GM12878 (cell line): ENCODE measurements around the gene QPCT. TPM values are rescaled to one million over a fixed set of nuclear protein-coding genes. Genes with fewer than 3 reads are reported as not detected.

Source experiments
- ATAC-seq: fragments of 200-7000 bp; cut with Tn5 transposase; 3 replicates; pipeline ENCODE4 v1.9.1; 2020; ENCODE audit warnings: mild to moderate bottlenecking, moderate library complexity
- BruUV-seq: library from RNA; stranded (reverse); fragments of 400-500 nt; replicated peaks from 2 replicates; lab custom pipeline; 2021; lab: Mats Ljungman, UMichigan
- CTCF ChIA-PET: fragments of 300-600 bp; sonication (Branson Sonifier 250); formaldehyde crosslinking; extraction: SDS; loops from one replicate; lab custom pipeline; 2021; ENCODE audit warnings: inconsistent platforms; lab: Yijun Ruan, JAX
- POLR2A ChIA-PET: fragments of 350-600 bp; formaldehyde crosslinking; extraction: SDS; loops from one replicate; lab custom pipeline; 2021; ENCODE audit warnings: inconsistent platforms; lab: Charles Lee
- RAD21 ChIA-PET: fragments of 300-600 bp; sonication (Branson Sonifier 250); formaldehyde crosslinking; loops from one replicate; lab custom pipeline; 2023; ENCODE audit warnings: antibody characterized with exemption; ENCODE audit not compliant: unreplicated experiment; lab: Charles Lee
- SMC1A ChIA-PET: fragments of 300-600 bp; sonication (Branson Sonifier 250); formaldehyde crosslinking; loops from one replicate; lab custom pipeline; 2023; ENCODE audit not compliant: unreplicated experiment, uncharacterized antibody; lab: Charles Lee
- DNase-seq: peaks from one replicate; pipeline ENCODE4 v3.0.0-alpha.2; 2011; ENCODE audit warnings: low read depth, low spot score
- FAIRE-seq: peaks from 3 replicates; lab custom pipeline; 2011; peaks lifted over from hg19 to GRCh38; lab: Jason Lieb, UNC
- H2AFZ ChIP-seq: 2 replicates; pipeline ENCODE4 v1.6.0; 2011; ENCODE audit warnings: low read depth, low read length, control low read depth; ENCODE audit not compliant: control insufficient read depth
- H3K27ac ChIP-seq: 2 replicates; pipeline ENCODE4 v1.5.1; 2011; ENCODE audit warnings: control low read depth; ENCODE audit not compliant: control insufficient read depth, insufficient read depth
- H3K27me3 ChIP-seq, 2 experiments: replicated peaks in 1 of 2; 2 replicates each; pipeline versions ENCODE4 v1.6.0 to v1.6.1; 2011; ENCODE audit warnings: low read length in 1 of 2; ENCODE audit not compliant: control insufficient read depth in 2 of 2, insufficient read depth in 2 of 2
- H3K36me3 ChIP-seq, 2 experiments: 2 replicates each; pipeline ENCODE4 v1.5.1; 2011; ENCODE audit warnings: low read length in 1 of 2; ENCODE audit not compliant: control insufficient read depth in 2 of 2, insufficient read depth in 2 of 2
- H3K4me1 ChIP-seq: 2 replicates; pipeline ENCODE4 v1.6.1; 2011; ENCODE audit warnings: mild to moderate bottlenecking, low read length, moderate library complexity, mixed read lengths; ENCODE audit not compliant: control insufficient read depth, insufficient read depth
- H3K4me2 ChIP-seq: 2 replicates; pipeline ENCODE4 v1.6.0; 2011; ENCODE audit warnings: control low read depth; ENCODE audit not compliant: control insufficient read depth, insufficient read depth
- H3K4me3 ChIP-seq: fragments of 200-600 bp; sonication (generic); 2 replicates; pipeline ENCODE4 v1.5.1; 2016
- H3K79me2 ChIP-seq: 2 replicates; pipeline ENCODE4 v1.6.0; 2011; ENCODE audit warnings: low read length; ENCODE audit not compliant: control insufficient read depth, insufficient read depth
- H3K9ac ChIP-seq: 2 replicates; pipeline ENCODE4 v1.8.0; 2011; ENCODE audit warnings: low read length, control low read depth, mixed read lengths; ENCODE audit not compliant: control insufficient read depth, insufficient read depth
- H3K9me3 ChIP-seq: replicated peaks from 3 replicates; pipeline ENCODE4 v1.5.1; 2011; ENCODE audit warnings: mild to moderate bottlenecking, low read length; ENCODE audit not compliant: control insufficient read depth, insufficient read depth
- H4K20me1 ChIP-seq: 2 replicates; pipeline ENCODE4 v1.6.0; 2011; ENCODE audit not compliant: control insufficient read depth, insufficient read depth
- CREB1 ChIP-seq: IDR thresholded peaks from 2 replicates; pipeline ENCODE4 v1.6.1; 2012; ENCODE audit warnings: low read depth, mild to moderate bottlenecking, inconsistent platforms
- LARP7 ChIP-seq: fragments of 450-650 bp; IDR thresholded peaks from 2 replicates; pipeline ENCODE4 v1.6.1; 2017; ENCODE audit warnings: mild to moderate bottlenecking
- NKRF ChIP-seq: fragments of 450-650 bp; conservative IDR thresholded peaks from 2 replicates; pipeline ENCODE4 v1.6.1; 2017; ENCODE audit warnings: mild to moderate bottlenecking, moderate library complexity
- PML ChIP-seq: IDR thresholded peaks from 2 replicates; pipeline ENCODE4 v1.6.1; 2012; ENCODE audit warnings: low read length, inconsistent platforms
- TAF1 ChIP-seq: IDR thresholded peaks from 2 replicates; pipeline ENCODE4 v1.6.1; 2011; ENCODE audit warnings: mild to moderate bottlenecking, low read depth, low read length, borderline replicate concordance
- ZNF384 ChIP-seq: IDR thresholded peaks from 2 replicates; pipeline ENCODE4 v1.6.1; 2012; ENCODE audit warnings: low read depth, mild to moderate bottlenecking, low read length, improper control_type of control experiment, borderline replicate concordance
- WGBS: methylation state at CpG from one replicate; pipeline ENCODE4 v1.1.6; 2016; ENCODE audit warnings: low lambda C conversion rate; ENCODE audit not compliant: insufficient replicate concordance, insufficient coverage; ENCODE audit errors: missing lambda C conversion rate; 5-methylcytosine and 5-hydroxymethylcytosine counted together
- in situ Hi-C: fragments of 300-500 bp; cut with MboI; formaldehyde crosslinking; loops from 9 replicates; pipeline ENCODE4 v1.14.3; 2018; ENCODE audit warnings: mixed read lengths
- intact Hi-C: fragments of 100-400 bp; cut with micrococcal nuclease; formaldehyde crosslinking; loops from one replicate; pipeline ENCODE4 v1.14.2; 2022; ENCODE audit not compliant: unreplicated experiment
- polyA plus RNA-seq, 11 experiments: library from polyadenylated mRNA; depleted of rRNA in 4 of 11; unstranded in 6 of 11; stranded (reverse) in 5 of 11; fragments of >200 nt; fragmentation: Nextera tagmentation in 4 of 11; fragmentation: Illumina TruSeq in 1 of 11; extraction: Ambion mirVana in 4 of 11; extraction: Trizol in 1 of 11; gene quantifications; 1 replicate in 1 of 11; 2 replicates in 10 of 11; pipeline versions ENCODE4 v1.2.1 to v1.2.3, GENCODE V29; 2011 to 2016; ENCODE audit warnings: inconsistent platforms in 2 of 11, missing spikeins in 2 of 11, low read depth in 1 of 11
- total RNA-seq, 4 experiments: library from RNA; depleted of rRNA in 3 of 4; stranded (reverse); fragments of >200 nt in 3 of 4; fragmentation: Illumina TruSeq in 1 of 4; extraction: Trizol in 1 of 4; gene quantifications; 2 replicates each; pipeline versions ENCODE4 v1.2.1 to v1.2.3, GENCODE V29; 2013 to 2021

QPCT gene
- total and polyA plus RNA-seq, 10 of the 15 experiments (the other 5 are each of a cell fraction or from before 2014, with no cell fraction given): 0.14 to 0.86 (median 0.18) TPM; not detected in 1

DNA sequence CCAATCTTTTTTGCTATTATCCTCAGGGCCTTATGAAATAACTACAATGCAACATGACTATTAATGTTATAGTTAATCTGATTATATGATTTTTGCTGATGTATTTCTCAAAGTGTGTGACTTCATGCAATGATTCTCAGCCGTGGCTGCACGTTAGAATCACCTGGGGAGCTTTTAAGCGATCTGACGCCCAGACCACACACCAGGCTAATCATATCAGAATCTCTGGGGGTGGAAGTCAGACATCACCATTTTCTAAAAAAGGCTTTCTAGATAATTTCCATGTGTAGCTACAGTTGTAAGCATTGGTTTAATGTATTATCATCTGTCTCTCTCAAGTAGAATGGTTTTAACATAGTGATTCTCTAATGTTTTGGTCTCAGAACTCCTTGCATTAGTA, 5.5 kb upstream of the QPCT start (continued):
- TF ChIP-seq TAF1 (no peak), NKRF (no peak), PML (no peak), LARP7 (no peak)

DNA sequence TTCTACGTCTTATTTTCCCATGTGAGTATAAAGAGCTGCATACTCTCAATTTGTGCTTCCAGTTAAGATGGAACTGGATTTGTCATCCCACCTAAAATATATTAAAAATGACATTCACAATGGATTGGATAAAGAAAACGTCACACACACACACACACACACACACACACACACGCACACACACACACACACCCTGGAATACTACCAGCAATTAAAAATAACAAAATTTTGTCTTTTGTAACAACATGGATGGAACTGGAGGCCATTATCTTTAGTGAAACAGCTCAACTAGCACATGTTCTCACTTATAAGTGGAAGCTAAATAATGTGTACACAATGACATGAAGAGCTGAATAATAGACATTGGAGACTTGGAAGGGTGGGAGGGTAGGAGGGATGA, 3.8 kb upstream of the QPCT start:
- POLR2A ChIA-PET: no interaction called here

More for the DNA sequence above, 3.8 kb upstream of the QPCT start:
- Histone ChIP-seq H3K9ac (no peak overlapping the region), H4K20me1 (no peaks in the 10 kb centered on the region), H3K79me2 (no peaks in the 10 kb centered on the region), H3K9me3 (no peaks in the 10 kb centered on the region), H3K4me1 (peaks cover 7% of the 10 kb centered on the region; the same call in 1 of the 2 replicates), H3K27ac (no peak overlapping the region), H3K4me2 (no peak overlapping the region), H3K4me3 (no peak overlapping the region), H3K36me3 (no peaks in the 10 kb centered on the region), H3K27me3 (peaks cover 9 to 15% of the 10 kb centered on the region in 2 experiments), H2AFZ (no peak overlapping the region)
- BruUV-seq: no TSS peak
- intact Hi-C loops: no loop called here
- ChIA-PET RAD21 (no interaction called here), CTCF (interaction anchor here (0.6 to 1.0 kb wide), 2 partner anchors 14 to 55 kb away, joined by 3 read pairs; no protein-coding TSS in a partner anchor), SMC1A (interaction anchor here (0.9 kb wide), 1 partner anchor 21 kb away, joined by 3 read pairs; no protein-coding TSS in a partner anchor)
- WGBS: 56% methylated on average over 3 of the region's 3 CpGs
- DNase-seq (no peak), ATAC-seq (no peak), FAIRE-seq (no peak)
- in situ Hi-C loops: no loop called here
- no peak for TF ChIP-seq CREB1
- TF ChIP-seq ZNF384: no peak
- TF ChIP-seq, all 136 proteins: peak for 0
